Astrocyte (in vitro differentiated cells and primary cell): ENCODE measurements around the gene UHRF1.

ENCODE experiments used
- EZH2 ChIP-seq: IDR thresholded peaks from 2 replicates; pipeline ENCODE4 v1.6.1; 2012; ENCODE audit warnings: mild to moderate bottlenecking, low read length, inconsistent platforms; ENCODE audit not compliant: insufficient read depth
- TF ChIP-seq, protein P1 (sequence below): IDR thresholded peaks from 2 replicates; pipeline ENCODE4 v1.5.1; 2011; ENCODE audit warnings: low read depth, mild to moderate bottlenecking, inconsistent platforms, low read length, moderate library complexity; ENCODE audit not compliant: insufficient read depth

DNA sequence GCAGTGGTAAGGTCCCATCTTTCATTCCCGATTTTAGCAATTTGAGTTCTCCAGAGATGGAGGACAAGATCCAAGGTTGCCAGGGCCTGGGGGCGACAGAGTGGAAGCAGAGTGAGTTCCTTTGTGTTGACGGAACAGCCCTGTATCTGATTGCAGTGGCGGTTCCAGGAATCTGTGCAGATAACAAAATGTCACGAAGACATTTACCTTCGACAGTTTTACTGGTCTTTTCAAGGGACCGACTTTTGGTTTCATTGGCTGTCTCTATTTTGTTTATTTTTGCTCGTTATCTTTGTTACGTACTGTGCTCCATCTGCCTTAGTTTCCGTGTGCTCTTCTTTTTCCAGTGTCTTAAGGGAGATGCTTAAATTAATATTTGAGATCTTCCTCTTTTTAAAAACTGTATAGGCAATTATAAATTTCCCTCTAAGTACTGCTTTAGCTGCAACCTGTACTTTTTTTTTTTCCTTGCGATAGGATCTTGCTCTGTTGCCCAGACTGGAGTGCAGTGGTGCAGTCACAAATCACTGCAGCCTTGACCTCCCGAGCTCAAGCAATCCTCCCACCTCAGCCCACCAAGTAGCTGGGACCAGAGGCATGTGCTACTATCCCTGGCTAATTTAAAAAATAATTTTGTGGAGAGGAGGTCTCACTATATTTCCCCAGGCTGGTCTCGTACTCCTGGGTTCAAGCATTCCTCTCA, 82.8 kb downstream of the UHRF1 start:
- TF ChIP-seq EZH2 = no peak
- TF ChIP-seq, protein P1, sequence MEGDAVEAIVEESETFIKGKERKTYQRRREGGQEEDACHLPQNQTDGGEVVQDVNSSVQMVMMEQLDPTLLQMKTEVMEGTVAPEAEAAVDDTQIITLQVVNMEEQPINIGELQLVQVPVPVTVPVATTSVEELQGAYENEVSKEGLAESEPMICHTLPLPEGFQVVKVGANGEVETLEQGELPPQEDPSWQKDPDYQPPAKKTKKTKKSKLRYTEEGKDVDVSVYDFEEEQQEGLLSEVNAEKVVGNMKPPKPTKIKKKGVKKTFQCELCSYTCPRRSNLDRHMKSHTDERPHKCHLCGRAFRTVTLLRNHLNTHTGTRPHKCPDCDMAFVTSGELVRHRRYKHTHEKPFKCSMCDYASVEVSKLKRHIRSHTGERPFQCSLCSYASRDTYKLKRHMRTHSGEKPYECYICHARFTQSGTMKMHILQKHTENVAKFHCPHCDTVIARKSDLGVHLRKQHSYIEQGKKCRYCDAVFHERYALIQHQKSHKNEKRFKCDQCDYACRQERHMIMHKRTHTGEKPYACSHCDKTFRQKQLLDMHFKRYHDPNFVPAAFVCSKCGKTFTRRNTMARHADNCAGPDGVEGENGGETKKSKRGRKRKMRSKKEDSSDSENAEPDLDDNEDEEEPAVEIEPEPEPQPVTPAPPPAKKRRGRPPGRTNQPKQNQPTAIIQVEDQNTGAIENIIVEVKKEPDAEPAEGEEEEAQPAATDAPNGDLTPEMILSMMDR = no peak
